H1 (cell line): ENCODE data around the gene MSMP. TPM values are rescaled to one million over a fixed set of nuclear protein-coding genes. Genes with fewer than 3 reads are reported as not detected.
A peak's percentile ranks its signal among the peaks of the same experiment; 100 is the strongest.

Experiments used
- CREB1 ChIP-seq: IDR thresholded peaks from 2 replicates; pipeline ENCODE4 v1.6.1; 2012; ENCODE audit warnings: inconsistent platforms
- KDM4A ChIP-seq: IDR thresholded peaks from one replicate; pipeline ENCODE4 v1.7.1; 2012; ENCODE audit warnings: low read depth, mild to moderate bottlenecking, moderate library complexity, low read length, inconsistent platforms; ENCODE audit not compliant: severe bottlenecking
- KDM5A ChIP-seq: fragments of 200-600 bp; IDR thresholded peaks from 2 replicates; pipeline ENCODE4 v1.7.1; 2012; ENCODE audit warnings: mild to moderate bottlenecking, low read length, inconsistent platforms, mixed read lengths
- SIN3A ChIP-seq, 2 experiments: IDR thresholded peaks in 1 of 2; conservative IDR thresholded peaks in 1 of 2; 2 replicates each; pipeline ENCODE4 v1.6.1; 2011 to 2012; ENCODE audit warnings: low read length in 2 of 2, improper control_type of control experiment in 1 of 2, low read depth in 1 of 2, mild to moderate bottlenecking in 1 of 2
- SP2 ChIP-seq: IDR thresholded peaks from 2 replicates; pipeline ENCODE4 v1.6.1; 2012; ENCODE audit warnings: mild to moderate bottlenecking, low read length, inconsistent platforms
- SRF ChIP-seq: IDR thresholded peaks from 2 replicates; pipeline ENCODE4 v1.6.1; 2011; ENCODE audit warnings: mild to moderate bottlenecking, low read depth, low read length, moderate library complexity
- TAF1 ChIP-seq: IDR thresholded peaks from 2 replicates; pipeline ENCODE4 v1.6.1; 2011; ENCODE audit warnings: mild to moderate bottlenecking, low read depth, low read length
- TAF7 ChIP-seq: optimal IDR thresholded peaks from 2 replicates; pipeline ENCODE3; 2011; ENCODE audit warnings: low read depth, mild to moderate bottlenecking, inconsistent platforms, low read length, moderate library complexity, borderline replicate concordance
- polyA plus RNA-seq, 7 experiments: library from polyadenylated mRNA; depleted of rRNA in 3 of 7; stranded (reverse) in 5 of 7; unstranded in 2 of 7; fragments of >200 nt in 5 of 7; fragments of 200-250 nt in 2 of 7; gene quantifications; 1 replicate in 5 of 7; 2 replicates in 1 of 7; 4 replicates in 1 of 7; pipeline versions ENCODE4 v1.2.1 to v1.2.3, GENCODE V29; 2011 to 2013; ENCODE audit warnings: missing spikeins in 2 of 7, mixed read lengths in 2 of 7
- total RNA-seq: library from RNA; stranded (reverse); fragmentation: NEBNext Ultra II Directional; extraction: Animal tissue kit (Norgen Biotek cat#: 25700); gene quantifications from 2 replicates; pipeline ENCODE4 v1.2.1, GENCODE V29; 2021
- TF ChIP-seq, protein P1 (sequence below): fragments of 300-600 bp; sonication (generic); IDR thresholded peaks from 2 replicates; pipeline ENCODE4 v1.7.1; 2012; ENCODE audit warnings: low read length, moderate library complexity, mild to moderate bottlenecking, inconsistent platforms; ENCODE audit not compliant: insufficient replicate concordance
- TF ChIP-seq, protein P2 (sequence below): IDR thresholded peaks from 2 replicates; pipeline ENCODE4 v1.6.1; 2012; ENCODE audit warnings: inconsistent platforms

Gene MSMP
- total and polyA plus RNA-seq, 2 of the 8 experiments (the other 6 are each of a cell fraction or from before 2014, with no cell fraction given), result 0.53 TPM; not detected in 1

DNA sequence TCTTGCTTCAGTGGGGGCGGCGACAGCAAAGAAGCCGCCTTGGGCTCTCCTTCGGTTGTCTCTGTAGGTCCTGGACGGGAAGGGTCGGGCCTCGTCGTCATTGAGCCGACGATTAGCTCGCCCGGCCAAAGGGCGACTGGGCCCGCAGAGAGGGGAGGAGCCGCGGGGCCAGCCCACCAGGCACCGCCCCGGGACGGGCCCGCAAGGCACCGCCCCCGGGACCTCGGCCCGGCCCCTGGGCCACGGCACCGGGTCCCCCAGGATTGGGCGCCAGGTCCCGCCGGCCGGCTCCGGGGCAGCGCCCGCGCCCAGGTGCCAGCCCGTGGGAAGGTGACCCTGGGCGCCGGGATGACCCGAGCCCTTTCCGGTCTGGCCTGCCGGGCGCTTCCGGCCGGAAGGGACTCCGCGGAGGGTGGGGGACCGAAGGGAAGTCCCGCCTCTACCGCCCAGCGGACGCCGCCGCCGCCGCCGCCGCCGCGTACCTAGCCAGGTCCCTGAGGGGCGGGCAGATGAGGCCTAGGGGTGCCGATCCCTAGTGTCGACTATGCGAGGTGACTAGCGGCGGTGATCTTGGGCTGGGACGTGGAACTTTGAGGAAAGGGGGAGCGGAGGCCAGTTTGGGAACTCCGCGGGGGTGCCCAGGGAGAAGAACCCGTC, 5.1 kb downstream of the MSMP start, which contains the start of the genes GBA2 and RGP1 (continued):
- TF ChIP-seq, protein P1, sequence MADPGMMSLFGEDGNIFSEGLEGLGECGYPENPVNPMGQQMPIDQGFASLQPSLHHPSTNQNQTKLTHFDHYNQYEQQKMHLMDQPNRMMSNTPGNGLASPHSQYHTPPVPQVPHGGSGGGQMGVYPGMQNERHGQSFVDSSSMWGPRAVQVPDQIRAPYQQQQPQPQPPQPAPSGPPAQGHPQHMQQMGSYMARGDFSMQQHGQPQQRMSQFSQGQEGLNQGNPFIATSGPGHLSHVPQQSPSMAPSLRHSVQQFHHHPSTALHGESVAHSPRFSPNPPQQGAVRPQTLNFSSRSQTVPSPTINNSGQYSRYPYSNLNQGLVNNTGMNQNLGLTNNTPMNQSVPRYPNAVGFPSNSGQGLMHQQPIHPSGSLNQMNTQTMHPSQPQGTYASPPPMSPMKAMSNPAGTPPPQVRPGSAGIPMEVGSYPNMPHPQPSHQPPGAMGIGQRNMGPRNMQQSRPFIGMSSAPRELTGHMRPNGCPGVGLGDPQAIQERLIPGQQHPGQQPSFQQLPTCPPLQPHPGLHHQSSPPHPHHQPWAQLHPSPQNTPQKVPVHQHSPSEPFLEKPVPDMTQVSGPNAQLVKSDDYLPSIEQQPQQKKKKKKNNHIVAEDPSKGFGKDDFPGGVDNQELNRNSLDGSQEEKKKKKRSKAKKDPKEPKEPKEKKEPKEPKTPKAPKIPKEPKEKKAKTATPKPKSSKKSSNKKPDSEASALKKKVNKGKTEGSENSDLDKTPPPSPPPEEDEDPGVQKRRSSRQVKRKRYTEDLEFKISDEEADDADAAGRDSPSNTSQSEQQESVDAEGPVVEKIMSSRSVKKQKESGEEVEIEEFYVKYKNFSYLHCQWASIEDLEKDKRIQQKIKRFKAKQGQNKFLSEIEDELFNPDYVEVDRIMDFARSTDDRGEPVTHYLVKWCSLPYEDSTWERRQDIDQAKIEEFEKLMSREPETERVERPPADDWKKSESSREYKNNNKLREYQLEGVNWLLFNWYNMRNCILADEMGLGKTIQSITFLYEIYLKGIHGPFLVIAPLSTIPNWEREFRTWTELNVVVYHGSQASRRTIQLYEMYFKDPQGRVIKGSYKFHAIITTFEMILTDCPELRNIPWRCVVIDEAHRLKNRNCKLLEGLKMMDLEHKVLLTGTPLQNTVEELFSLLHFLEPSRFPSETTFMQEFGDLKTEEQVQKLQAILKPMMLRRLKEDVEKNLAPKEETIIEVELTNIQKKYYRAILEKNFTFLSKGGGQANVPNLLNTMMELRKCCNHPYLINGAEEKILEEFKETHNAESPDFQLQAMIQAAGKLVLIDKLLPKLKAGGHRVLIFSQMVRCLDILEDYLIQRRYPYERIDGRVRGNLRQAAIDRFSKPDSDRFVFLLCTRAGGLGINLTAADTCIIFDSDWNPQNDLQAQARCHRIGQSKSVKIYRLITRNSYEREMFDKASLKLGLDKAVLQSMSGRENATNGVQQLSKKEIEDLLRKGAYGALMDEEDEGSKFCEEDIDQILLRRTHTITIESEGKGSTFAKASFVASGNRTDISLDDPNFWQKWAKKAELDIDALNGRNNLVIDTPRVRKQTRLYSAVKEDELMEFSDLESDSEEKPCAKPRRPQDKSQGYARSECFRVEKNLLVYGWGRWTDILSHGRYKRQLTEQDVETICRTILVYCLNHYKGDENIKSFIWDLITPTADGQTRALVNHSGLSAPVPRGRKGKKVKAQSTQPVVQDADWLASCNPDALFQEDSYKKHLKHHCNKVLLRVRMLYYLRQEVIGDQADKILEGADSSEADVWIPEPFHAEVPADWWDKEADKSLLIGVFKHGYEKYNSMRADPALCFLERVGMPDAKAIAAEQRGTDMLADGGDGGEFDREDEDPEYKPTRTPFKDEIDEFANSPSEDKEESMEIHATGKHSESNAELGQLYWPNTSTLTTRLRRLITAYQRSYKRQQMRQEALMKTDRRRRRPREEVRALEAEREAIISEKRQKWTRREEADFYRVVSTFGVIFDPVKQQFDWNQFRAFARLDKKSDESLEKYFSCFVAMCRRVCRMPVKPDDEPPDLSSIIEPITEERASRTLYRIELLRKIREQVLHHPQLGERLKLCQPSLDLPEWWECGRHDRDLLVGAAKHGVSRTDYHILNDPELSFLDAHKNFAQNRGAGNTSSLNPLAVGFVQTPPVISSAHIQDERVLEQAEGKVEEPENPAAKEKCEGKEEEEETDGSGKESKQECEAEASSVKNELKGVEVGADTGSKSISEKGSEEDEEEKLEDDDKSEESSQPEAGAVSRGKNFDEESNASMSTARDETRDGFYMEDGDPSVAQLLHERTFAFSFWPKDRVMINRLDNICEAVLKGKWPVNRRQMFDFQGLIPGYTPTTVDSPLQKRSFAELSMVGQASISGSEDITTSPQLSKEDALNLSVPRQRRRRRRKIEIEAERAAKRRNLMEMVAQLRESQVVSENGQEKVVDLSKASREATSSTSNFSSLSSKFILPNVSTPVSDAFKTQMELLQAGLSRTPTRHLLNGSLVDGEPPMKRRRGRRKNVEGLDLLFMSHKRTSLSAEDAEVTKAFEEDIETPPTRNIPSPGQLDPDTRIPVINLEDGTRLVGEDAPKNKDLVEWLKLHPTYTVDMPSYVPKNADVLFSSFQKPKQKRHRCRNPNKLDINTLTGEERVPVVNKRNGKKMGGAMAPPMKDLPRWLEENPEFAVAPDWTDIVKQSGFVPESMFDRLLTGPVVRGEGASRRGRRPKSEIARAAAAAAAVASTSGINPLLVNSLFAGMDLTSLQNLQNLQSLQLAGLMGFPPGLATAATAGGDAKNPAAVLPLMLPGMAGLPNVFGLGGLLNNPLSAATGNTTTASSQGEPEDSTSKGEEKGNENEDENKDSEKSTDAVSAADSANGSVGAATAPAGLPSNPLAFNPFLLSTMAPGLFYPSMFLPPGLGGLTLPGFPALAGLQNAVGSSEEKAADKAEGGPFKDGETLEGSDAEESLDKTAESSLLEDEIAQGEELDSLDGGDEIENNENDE, result no peak
- TF ChIP-seq SIN3A (conservative IDR thresholded peaks at IDR 0.05 in 1 of 2, IDR thresholded peaks at IDR 0.05 in 1 of 2; ENCODE audit: low read depth in 1 of 2, low read length in 2 of 2) (peak; percentile 18 to 21; a peak in 1 of 4 replicates), SP2 (no peak), SRF (no peak), TAF7 (peak; percentile 20), KDM4A (peak; percentile 64), CREB1 (peak; percentile 72; the same call in 1 of the 2 replicates), TAF1 (0 out of 2 replicates have a peak, but pooled peaks have one; percentile 48), KDM5A (no peak)
- TF ChIP-seq, protein P2, sequence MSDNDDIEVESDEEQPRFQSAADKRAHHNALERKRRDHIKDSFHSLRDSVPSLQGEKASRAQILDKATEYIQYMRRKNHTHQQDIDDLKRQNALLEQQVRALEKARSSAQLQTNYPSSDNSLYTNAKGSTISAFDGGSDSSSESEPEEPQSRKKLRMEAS, result no peak
